Liver (tissue), 3 donors: Measurements from ENCODE around the gene DIP2C.

Source experiments
- SP1 ChIP-seq: IDR thresholded peaks from 2 replicates; pipeline ENCODE4 v1.6.1; 2018; ENCODE audit warnings: antibody characterized with exemption, mild to moderate bottlenecking
- TAF1 ChIP-seq: conservative IDR thresholded peaks from 2 replicates; pipeline ENCODE4 v1.6.1; 2016; ENCODE audit warnings: antibody characterized with exemption, mild to moderate bottlenecking
- TF ChIP-seq, protein P1 (sequence below): fragments of 150-350 bp; IDR thresholded peaks from 2 replicates; pipeline ENCODE4 v1.5.1; 2017; ENCODE audit warnings: improper control_type of control experiment, low read depth, low read length; ENCODE audit not compliant: missing input control
- donor health status: healthy.
- donor health status: healthy.

DNA sequence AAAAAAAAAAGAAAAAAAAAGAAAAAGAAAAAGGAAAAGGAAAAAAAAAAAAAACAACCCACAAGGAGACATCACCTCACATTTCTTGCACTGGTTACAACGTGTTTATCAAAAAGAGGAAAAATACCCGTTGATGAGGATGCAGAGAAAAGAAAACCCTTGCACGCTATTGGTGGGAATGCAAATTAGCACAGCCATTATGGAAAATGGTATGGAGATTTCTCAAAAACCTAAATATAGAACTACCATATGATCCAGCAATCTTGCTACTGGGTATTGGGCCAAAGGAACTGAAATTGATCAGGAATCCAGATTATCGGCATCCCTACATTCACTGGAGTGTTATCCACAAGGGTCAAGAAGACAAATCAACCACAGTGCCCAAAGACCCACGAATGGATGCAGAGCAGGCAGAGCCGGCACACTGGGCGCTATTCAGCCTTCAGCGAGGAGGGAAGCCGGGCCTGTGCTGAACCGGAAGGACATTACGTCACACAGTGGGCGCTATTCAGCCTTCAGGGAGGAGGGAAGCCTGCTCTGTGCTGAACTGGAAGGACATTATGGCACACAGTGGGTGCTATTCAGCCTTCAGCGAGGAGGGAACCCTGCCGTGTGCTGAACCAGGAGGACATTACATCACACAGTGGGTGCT, 295.6 kb downstream of the DIP2C start:
- TF ChIP-seq, protein P1, sequence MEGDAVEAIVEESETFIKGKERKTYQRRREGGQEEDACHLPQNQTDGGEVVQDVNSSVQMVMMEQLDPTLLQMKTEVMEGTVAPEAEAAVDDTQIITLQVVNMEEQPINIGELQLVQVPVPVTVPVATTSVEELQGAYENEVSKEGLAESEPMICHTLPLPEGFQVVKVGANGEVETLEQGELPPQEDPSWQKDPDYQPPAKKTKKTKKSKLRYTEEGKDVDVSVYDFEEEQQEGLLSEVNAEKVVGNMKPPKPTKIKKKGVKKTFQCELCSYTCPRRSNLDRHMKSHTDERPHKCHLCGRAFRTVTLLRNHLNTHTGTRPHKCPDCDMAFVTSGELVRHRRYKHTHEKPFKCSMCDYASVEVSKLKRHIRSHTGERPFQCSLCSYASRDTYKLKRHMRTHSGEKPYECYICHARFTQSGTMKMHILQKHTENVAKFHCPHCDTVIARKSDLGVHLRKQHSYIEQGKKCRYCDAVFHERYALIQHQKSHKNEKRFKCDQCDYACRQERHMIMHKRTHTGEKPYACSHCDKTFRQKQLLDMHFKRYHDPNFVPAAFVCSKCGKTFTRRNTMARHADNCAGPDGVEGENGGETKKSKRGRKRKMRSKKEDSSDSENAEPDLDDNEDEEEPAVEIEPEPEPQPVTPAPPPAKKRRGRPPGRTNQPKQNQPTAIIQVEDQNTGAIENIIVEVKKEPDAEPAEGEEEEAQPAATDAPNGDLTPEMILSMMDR, result no peak
- TF ChIP-seq TAF1, result no peak
- TF ChIP-seq SP1, result no peak
